ENCODE data around the gene ESYT1.

DNA sequence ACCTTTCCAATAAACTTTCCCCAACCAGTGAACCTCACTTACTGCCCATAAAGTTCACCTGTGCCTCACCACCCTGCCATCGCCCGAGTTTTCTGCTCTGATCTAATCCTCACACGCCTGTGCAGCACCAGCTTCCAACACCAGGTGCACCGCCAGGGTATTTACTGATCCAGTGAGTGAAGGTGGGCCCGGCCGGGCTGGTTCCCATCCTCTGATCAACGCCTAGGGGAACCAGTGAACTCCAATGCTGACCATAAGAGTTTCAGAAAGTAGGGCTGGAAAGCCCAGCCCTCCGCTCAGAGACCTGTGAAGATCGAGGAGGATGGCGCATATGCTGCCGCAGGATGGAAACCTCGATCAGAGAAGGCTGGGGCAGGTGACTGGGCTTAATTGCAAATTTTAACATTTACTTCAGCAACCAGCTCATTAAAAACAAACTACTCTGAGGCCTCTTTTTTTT lies 23.6 kb downstream of the ESYT1 start:
- TF ChIP-seq REST (IDR thresholded peaks at IDR 0.05; ENCODE audit: insufficient read depth in 1 of 2, low read depth in 2 of 2, low read length in 2 of 2) (no peak), TAF1 (IDR thresholded peaks at IDR 0.05; ENCODE audit: borderline replicate concordance, insufficient read depth, low read length) (peak; percentile 41; the same call in 1 of the 2 replicates), SIN3A (IDR thresholded peaks at IDR 0.05; ENCODE audit: borderline replicate concordance, insufficient read depth, low read length) (no peak), POLR2AphosphoS5 (IDR thresholded peaks at IDR 0.05; ENCODE audit: low read depth, low read length) (no peak)

Data from PFSK-1 (cell line).